AG10803 (cell line): ENCODE measurements around the gene LYVE1.
"Not testable (repeated sequence)": the region's sequence is repeated elsewhere in the genome, so short reads cannot be mapped to it uniquely, and the experiment has no call there.

Experiments
- DNase-seq: peaks from one replicate; pipeline ENCODE4 v3.0.0; 2010; ENCODE audit warnings: low read depth
- H3K4me3 ChIP-seq: 2 replicates; pipeline ENCODE4 v1.5.1; 2011; ENCODE audit warnings: mild to moderate bottlenecking, low read length, control low read depth
- TF ChIP-seq, protein P1 (sequence below): conservative IDR thresholded peaks from 2 replicates; pipeline ENCODE4 v1.5.1; 2011; ENCODE audit warnings: mild to moderate bottlenecking, low read length, control low read depth, inconsistent platforms

LYVE1 gene

GRCh38 chr11:10601837-10602236 is 33.4 kb upstream of the LYVE1 start:
- DNase-seq, result no peak
- H3K4me3 ChIP-seq, result no peak overlapping the region
- TF ChIP-seq, protein P1, sequence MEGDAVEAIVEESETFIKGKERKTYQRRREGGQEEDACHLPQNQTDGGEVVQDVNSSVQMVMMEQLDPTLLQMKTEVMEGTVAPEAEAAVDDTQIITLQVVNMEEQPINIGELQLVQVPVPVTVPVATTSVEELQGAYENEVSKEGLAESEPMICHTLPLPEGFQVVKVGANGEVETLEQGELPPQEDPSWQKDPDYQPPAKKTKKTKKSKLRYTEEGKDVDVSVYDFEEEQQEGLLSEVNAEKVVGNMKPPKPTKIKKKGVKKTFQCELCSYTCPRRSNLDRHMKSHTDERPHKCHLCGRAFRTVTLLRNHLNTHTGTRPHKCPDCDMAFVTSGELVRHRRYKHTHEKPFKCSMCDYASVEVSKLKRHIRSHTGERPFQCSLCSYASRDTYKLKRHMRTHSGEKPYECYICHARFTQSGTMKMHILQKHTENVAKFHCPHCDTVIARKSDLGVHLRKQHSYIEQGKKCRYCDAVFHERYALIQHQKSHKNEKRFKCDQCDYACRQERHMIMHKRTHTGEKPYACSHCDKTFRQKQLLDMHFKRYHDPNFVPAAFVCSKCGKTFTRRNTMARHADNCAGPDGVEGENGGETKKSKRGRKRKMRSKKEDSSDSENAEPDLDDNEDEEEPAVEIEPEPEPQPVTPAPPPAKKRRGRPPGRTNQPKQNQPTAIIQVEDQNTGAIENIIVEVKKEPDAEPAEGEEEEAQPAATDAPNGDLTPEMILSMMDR, result no peak

DNA sequence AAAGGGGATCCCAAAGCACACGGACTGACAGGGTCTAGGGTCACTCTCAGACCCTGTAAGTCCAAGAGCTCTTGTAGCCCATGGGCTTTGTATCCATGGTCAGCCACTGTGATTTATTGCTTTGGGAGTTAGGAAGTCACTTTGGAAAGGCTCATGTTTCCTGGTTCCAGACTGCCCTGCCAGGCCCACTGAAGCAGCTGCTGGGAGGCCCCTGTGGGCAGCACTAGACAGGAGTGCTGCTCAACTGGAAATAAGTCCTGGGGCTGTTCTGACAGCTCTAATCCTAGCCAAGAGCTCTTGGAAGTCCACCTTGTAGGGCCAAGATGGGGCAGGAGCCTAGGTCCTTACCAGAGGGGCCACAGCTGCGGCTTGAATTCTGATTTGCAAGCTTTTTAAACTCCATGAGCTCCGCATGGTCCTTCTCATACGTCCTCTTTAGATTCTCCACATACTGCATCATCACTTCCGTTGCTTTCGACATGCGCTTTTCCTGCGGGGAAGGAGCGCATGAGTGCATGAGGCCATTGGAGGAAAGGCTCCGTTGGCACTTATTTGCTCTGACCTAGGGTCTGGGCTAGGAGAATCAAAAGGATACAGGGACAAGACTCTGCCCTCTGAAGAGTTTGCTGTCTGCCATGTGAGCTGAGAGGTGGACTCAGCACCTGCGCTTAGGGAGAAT is 32.2 kb upstream of the LYVE1 start:
- TF ChIP-seq, protein P1, result no peak
- DNase-seq, result no peak

DNA sequence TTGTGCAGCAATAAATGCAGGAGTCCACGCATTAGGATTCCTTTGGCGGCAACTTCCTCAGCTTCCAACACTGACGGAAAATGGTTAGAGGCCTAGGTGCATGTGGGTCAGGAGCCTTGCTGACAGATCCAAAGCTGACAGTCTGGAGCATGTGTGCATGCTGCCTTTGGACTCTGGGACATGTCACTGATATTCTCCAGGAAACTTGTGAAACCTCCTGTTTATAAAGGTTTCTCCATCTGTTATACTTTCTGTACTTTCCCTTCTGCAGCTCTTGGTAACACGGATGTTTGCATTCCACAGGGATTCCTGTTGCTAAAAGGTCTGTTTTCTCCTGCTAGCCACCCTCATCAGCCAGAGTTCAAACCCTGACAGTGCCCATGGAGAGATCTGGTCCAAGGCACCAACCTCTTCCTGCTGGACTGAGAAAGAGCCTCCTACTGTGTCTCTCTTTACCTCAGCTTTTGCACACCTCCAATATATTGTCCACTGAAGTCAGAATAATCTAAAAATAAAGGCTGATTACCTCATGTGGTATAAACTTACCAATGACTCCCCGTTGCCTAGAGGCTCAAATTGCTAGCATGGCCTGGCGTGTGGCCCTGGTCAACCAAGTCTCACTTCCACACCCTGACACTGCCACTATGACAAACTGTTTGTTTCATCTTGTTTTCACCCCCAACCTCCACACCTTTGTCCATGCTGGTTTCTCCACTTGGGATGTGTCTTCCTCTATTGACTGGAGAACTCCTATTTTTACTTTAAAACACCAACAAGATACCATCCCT is 31.1 kb upstream of the LYVE1 start:
- peak; percentile 56 for DNase-seq
- no peak overlapping the region for H3K4me3 ChIP-seq
- TF ChIP-seq, protein P1, result no peak

More for the DNA sequence above, 32.2 kb upstream of the LYVE1 start:
- no peak overlapping the region for H3K4me3 ChIP-seq

DNA sequence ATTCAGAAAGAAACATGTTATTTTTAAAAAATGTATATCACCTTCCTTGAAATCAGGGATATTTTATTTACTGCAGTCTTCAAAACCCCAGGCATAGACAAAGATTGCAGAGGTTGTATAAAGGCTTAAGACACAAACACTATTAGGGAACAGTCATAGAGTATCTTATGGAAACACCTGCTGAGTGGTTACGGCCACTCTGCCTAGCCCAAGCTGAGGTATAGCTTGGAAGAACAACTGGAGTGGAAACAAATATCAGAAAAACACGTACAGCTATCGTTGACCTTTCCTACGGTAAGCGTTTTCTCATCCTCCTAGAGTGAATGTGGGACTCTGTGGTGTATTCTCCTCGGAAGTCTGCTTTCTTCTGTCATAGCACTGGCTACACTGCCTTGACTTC is 30.4 kb upstream of the LYVE1 start:
- no peak overlapping the region for H3K4me3 ChIP-seq
- TF ChIP-seq, protein P1, result no peak
- DNase-seq, result no peak

DNA sequence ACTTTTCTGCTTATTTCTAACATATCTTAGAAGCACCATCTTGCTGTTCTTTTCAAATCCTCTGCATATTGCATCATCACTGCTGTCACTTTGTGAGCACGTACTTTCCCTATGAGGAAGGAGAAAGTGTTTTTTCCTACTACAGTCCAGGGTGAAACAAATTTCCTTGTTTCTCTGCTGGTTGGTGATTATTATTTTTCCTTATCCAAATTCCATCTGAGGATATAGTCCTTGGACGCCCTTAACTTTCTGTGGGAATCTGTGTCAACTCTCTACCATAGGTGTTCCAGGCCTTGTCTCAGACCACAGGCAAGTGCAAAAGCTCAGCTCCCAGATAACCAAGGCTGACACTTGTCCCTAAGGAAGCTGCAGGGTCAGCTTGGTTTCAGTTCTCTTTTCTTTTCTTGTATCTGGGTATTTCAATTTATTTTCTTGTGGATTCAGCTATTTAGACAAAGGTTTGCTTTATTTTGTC is 29.4 kb upstream of the LYVE1 start:
- DNase-seq, result no peak
- no peak overlapping the region for H3K4me3 ChIP-seq
- TF ChIP-seq, protein P1, result no peak

DNA sequence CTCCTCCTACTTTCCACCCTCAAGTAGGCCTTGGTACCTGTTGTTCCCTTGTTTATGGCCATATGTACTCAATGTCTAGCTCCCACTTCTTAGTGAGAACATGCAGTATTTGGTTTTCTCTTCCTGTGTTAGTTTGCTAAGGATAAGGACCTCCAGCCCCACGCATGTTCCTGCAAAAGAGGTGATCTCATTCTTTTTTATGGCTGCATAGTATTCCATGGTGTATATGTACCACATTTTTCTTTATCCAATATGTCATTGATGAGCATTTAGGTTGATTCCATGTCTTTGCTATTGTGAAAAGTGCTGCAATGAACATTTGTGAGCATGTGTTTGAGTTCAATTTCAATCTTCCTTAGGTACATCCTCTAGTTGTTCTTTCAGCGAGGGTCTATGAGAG is 27.4 kb upstream of the LYVE1 start:
- not testable (repeated sequence) for DNase-seq, H3K4me3 ChIP-seq

- TF ChIP-seq, protein P1, result no peak
- DNase-seq, result no peak
- H3K4me3 ChIP-seq, result no peak overlapping the region
Observed at GRCh38 chr11:10594407-10594806, 25.9 kb upstream of the LYVE1 start.
